GM19035 (cell line): Measurements from ENCODE around the gene NAPG.
"Not testable (repeated sequence)": the region's sequence is repeated elsewhere in the genome, so short reads cannot be mapped to it uniquely, and the experiment has no call there.

Experiments used
- ATAC-seq: cut with Tn5 transposase; IDR thresholded peaks from one replicate; pipeline ENCODE4 v1.9.1; 2021; ENCODE audit not compliant: unreplicated experiment

NAPG gene

DNA sequence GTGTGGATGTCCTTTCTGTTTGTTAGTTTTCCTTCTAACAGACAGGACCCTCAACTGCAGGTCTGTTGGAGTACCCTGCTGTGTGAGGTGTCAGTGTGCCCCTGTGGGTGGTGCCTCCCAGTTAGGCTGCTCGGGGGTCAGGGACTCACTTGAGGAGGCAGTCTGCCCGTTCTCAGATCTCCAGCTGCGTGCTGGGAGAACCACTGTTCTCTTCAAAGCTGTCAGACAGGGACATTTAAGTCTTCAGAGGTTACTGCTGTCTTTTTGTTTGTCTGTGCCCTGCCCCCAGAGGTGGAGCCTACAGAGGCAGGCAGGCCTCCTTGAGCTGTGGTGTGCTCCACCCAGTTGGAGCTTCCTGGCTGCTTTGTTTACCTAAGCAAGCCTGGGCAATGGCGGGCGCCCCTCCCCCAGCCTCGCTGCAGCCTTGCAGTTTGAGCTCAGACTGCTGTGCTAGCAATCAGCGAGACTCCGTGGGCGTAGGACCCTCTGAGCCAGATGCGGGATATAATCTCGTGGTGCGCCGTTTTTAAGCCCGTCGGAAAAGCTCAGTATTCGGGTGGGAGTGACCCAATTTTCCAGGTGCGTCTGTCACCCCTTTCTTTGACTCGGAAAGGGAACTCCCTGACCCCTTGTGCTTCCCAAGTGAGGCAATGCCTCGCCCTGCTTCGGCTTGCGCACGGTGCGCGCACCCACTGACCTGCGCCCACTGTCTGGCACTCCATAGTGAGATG is 52.2 kb downstream of the NAPG start:
- not testable (repeated sequence) for ATAC-seq

DNA sequence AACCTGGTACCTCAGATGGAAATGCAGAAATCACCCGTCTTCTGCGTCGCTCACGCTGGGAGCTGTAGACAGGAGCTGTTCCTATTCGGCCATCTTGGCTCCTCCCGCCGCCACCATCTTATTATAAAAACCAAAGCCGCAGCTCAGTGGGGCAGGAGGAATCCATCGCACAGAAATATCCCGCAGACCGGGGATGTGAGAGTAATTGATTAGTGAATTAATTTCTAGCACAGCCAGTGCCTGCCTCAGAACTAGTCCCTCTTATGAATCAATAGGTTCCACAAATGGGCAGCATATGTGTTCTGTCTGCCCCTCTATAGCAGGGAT is 52.7 kb downstream of the NAPG start:
- not testable (repeated sequence) for ATAC-seq

DNA sequence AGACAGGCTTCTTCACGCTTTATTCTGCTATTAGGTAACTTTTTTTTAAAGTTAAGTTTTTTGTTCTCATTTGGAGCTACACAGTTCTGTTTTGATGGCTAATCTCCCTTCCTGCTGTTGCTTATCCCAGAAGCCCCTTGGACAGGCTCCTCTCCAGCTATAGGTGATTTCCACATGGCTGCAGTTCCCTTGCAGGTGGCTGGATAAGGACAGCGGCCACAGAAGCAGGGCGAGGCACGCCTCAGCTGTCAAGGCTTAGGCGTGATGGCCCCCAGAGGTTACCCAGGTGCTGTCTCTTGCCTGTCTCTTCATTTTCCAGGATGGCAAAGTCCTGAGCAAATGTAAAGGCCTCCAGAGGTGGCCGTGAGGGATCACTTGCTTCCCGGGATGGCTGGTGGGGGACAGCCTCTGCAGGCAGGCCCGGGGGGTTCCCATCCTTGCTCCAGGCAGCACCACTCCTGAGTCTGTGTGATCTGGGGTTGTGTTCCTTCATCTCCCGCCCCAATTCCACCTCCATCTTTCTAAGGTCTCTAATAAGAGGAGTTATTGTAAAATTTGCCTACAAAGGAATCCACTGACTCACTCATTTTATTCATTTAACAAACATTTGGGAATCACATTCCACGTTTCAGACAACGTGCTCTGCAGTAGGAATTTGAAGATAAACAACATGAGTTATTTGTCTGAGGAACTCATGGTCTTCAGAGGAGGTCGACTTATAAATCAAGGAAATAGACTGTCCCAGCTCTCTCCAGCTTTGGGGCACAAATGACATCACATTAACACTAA is 53.4 kb downstream of the NAPG start:
- ATAC-seq = no peak

DNA sequence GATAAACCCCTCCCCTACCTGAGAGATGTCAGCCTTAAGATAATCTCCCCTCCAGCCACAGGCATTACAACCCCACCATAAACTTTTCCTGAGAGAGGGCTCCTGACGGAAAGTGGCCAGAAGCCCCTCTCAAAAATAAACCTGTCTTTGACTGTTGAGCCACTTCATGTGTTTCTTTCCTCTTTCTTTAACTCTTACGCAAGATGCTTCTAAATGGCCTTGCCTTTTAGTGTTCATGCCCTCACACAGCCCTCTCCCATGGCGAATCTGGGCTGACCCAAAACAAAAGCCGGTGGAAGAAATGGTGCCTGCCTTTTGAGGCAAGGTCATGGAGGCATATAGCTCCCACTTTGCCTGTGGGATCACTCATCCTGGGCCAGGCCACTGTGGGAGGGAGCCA is 54.4 kb downstream of the NAPG start:
- ATAC-seq = no peak

DNA sequence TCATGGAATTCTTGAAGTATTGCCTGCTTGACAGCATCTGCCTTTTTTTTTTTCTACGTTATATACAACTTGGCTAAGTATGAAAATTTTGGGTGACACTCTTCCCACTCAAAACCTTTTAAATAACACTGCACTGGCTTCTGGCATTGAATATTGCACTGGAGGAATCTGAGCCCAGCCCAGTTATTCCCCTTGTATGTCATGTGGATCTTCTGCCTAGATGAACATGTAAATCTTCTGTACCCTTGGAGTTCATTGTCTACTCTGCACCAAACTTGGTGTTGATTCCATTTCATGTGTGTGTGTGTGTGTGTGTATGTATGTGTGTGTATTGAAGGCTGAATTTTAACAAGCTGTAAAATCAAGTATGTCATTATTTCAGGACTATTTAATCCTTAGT is 59.4 kb downstream of the NAPG start:
- ATAC-seq = no peak

DNA sequence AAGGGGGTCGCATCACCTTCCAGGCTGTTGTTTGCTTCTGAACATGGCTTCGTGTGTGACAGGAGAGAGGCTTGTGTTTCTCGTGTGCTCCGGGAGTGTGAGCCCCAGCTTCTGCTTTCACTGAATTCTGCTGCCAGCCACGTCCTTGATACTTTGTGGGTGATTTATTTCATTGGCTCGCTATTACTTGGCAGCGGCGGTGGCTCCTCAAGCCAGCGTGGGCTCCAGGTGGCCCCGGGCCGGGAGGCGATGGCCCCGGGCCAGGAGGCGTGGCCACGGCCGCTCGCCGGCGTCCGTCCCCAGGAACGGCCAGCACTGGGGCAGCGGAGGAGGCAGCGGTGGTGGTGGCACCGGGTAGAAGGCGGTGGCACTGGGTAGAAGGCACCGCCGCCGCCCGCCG is 63.1 kb downstream of the NAPG start:
- no peak for ATAC-seq

DNA sequence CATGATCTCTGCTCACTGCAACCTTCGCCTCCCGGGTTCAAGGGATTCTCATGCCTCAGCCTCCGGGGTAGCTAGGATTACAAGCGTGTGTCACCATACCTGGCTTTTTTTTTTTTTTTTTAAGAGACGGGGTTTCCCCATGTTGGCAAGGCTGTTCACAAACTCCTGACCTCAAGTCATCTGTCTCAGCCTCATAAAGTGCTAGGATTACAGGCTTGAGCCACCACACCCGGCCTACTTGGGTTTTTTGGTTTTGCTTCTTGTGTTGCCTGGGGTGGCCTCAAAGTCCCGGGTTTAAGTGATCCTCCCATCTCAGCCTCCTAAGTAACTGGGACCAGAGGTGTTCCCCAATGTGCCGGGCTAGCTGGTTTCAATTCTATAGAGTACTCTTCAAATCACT is 64.6 kb downstream of the NAPG start:
- no peak for ATAC-seq

DNA sequence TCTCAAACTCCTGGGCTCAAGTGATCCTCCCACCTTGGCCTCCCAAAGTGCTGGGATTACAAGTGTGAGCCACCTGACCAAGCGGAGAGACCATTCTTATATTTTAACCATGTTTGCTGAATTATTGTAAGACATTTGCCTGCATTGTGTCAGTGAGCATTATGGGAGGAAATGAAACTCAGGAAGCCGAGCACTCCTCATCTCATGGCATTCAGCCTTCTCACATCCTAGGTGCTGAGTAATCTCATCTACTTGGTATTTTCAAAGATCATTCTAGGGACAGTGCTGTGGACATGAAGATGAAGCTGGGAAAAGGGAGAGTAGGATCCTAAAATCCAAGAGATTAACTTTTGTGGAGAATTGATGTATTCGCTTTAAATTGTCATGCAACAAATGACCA is 66.1 kb downstream of the NAPG start:
- no peak for ATAC-seq

DNA sequence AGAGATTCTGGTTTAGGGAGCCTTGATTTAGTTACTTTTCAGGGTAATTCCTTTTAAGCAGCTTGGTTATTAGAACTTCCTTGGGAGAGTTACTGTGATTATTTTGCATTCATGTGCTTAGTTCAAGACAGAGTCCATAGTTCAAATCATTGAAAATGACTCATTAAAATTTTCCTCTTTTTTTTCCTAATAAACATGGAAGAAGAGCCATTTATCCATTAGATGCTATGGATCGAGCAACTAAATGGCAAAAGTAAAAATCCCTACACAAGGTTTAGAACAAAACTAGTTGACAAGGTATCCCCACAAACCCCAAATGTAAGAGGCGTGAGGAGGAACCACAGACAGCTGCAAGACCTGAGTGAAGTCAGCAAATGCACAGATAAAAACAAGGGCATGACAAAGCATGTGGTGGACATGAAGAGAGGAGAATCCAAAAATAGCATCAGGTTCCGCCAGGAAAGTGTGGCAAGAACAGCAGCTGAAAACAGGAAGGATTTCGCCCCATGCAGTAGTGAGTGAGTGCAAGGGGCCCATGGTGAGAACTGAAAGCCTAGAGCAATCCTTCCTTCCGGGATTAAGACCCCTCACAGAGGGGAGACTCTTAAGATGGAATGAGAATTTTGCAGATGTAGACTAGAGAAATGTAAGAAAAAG is 67.7 kb downstream of the NAPG start:
- not testable (repeated sequence) for ATAC-seq

DNA sequence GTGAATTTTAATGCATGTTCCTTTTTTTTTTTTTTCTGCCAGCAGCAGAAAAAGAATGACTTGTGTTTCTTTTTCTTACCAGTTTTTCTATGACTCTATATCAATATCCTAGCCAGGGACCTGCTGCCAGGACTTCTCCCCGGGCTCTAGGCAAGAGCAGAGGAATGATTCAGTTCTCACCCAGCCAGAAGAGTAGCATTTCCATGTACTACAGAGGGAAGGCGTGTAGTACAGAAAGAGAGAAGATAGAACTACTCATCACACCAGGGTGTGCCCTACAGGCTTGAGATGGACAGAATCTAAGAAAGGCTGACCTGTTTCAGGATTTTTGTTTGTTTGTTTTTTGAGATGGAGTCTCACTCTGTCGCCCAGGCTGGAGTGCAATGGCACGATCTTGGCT is 70.1 kb downstream of the NAPG start:
- ATAC-seq = not testable (repeated sequence)

DNA sequence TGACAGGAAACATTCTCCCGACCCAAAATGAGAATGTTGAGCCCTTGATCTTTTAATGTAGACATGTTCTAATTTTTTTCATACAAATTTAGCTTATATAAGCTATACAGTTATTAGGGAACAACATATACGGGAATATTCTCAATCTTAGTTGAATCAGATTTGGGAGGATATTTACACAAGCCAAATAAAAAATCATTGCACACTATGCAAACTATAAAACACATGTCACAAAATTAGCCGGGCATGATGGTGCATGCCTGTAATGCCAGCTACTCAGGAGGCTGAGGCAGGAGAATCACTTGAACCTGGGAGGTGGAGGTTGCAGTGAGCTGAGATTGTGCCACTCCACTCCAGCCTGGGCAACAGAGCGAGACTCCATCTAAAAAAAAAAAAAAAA is 71.9 kb downstream of the NAPG start:
- not testable (repeated sequence) for ATAC-seq

DNA sequence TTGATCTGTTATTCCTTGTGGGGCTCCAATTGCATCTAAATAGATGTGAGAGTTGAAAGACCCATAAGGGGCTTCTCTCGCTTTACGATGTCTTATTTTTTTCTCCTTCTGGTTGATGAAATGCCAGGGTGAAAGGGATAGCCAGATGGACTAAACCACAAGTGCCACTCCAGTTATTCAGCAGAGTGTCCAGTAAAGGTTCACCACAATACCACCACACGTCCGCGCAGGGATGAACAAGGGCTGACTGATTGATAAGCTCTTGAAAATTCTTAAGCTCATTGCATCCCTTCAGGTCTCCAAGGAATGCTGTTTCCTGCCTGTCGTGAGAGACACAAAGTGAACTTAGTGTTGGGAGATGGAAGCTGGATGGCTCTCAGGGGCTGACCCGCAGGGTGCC is 74.9 kb downstream of the NAPG start:
- not testable (repeated sequence) for ATAC-seq
